SK-N-SH (cell line): ENCODE measurements around the gene CLIC6.

ENCODE experiments used
- CHD2 ChIP-seq: fragments of 150-350 bp; IDR thresholded peaks from 2 replicates; pipeline ENCODE4 v1.6.1; 2018; ENCODE audit warnings: low read length; ENCODE audit not compliant: partially characterized antibody
- EP300 ChIP-seq, 2 experiments: IDR thresholded peaks; 2 replicates each; pipeline versions ENCODE4 v1.4.0 to v1.6.1; 2012; ENCODE audit warnings: borderline replicate concordance in 1 of 2, low read depth in 1 of 2, low read length in 1 of 2
- EZH2phosphoT487 ChIP-seq: fragments of 200-600 bp; sonication (generic); IDR thresholded peaks from 2 replicates; pipeline ENCODE4 v1.6.1; 2017; ENCODE audit warnings: low read depth, mixed run types, mild to moderate bottlenecking, antibody characterized with exemption, moderate library complexity, borderline replicate concordance
- FOXJ3 ChIP-seq: sonication (generic); formaldehyde crosslinking; IDR thresholded peaks from 2 replicates; pipeline ENCODE4 v1.5.1; 2020; ENCODE audit warnings: mild to moderate bottlenecking, missing genetic modification reagents
- MEF2A ChIP-seq: IDR thresholded peaks from 2 replicates; pipeline ENCODE4 v1.4.0; 2012; ENCODE audit warnings: low read depth, borderline replicate concordance
- MXI1 ChIP-seq: IDR thresholded peaks from 2 replicates; pipeline ENCODE4 v1.6.1; 2012; ENCODE audit warnings: mild to moderate bottlenecking, low read depth, low read length, improper control_type of control experiment
- NFIC ChIP-seq: IDR thresholded peaks from 2 replicates; pipeline ENCODE4 v1.4.0; 2012; ENCODE audit warnings: borderline replicate concordance
- POLR2AphosphoS5 ChIP-seq: IDR thresholded peaks from 2 replicates; pipeline ENCODE4 v1.6.1; 2012; ENCODE audit warnings: low read depth, low read length
- RAD21 ChIP-seq: IDR thresholded peaks from 2 replicates; pipeline ENCODE4 v1.6.1; 2012; ENCODE audit warnings: mild to moderate bottlenecking, low read length
- RXRA ChIP-seq: IDR thresholded peaks from 2 replicates; pipeline ENCODE4 v1.4.0; 2012; ENCODE audit warnings: low read depth, mild to moderate bottlenecking, borderline replicate concordance
- SIN3A ChIP-seq: IDR thresholded peaks from 2 replicates; pipeline ENCODE4 v1.6.1; 2012; ENCODE audit warnings: low read depth, mild to moderate bottlenecking, low read length, moderate library complexity, borderline replicate concordance
- TF ChIP-seq, protein P1 (sequence below): fragments of 200-600 bp; sonication (generic); IDR thresholded peaks from 2 replicates; pipeline ENCODE4 v1.6.1; 2017; ENCODE audit warnings: antibody characterized with exemption, mild to moderate bottlenecking, moderate library complexity

DNA sequence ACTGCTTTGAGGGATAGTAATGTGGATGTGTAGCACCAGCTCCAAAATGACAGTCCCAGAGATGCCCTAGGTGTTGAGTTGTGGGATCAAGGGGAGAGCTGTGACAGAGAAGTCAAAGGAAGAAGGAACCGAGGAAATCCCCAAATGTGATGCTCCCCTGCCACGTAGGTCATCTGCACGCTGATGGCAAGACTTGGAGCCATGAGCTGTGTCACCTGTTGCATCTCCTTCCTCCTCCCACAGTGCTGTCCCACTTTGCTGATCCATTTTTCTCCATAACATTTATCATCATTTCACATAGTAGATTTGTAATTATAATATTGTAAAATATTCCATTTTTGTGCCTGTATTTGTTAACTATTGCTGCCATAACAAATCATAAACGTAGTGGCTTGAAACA lies 36.3 kb upstream of the CLIC6 start:
- TF ChIP-seq RXRA (no peak), POLR2AphosphoS5 (no peak), EP300 (IDR thresholded peaks at IDR 0.05; ENCODE audit: borderline replicate concordance in 1 of 2, low read depth in 1 of 2, low read length in 1 of 2) (no peak), MXI1 (no peak), EZH2phosphoT487 (no peak), SIN3A (no peak), RAD21 (no peak), MEF2A (no peak), CHD2 (no peak), NFIC (no peak), FOXJ3 (no peak)
- TF ChIP-seq, protein P1, sequence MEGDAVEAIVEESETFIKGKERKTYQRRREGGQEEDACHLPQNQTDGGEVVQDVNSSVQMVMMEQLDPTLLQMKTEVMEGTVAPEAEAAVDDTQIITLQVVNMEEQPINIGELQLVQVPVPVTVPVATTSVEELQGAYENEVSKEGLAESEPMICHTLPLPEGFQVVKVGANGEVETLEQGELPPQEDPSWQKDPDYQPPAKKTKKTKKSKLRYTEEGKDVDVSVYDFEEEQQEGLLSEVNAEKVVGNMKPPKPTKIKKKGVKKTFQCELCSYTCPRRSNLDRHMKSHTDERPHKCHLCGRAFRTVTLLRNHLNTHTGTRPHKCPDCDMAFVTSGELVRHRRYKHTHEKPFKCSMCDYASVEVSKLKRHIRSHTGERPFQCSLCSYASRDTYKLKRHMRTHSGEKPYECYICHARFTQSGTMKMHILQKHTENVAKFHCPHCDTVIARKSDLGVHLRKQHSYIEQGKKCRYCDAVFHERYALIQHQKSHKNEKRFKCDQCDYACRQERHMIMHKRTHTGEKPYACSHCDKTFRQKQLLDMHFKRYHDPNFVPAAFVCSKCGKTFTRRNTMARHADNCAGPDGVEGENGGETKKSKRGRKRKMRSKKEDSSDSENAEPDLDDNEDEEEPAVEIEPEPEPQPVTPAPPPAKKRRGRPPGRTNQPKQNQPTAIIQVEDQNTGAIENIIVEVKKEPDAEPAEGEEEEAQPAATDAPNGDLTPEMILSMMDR: no peak
